IPS-NIHi7 (cell line): ENCODE results near the gene PERCC1.
"Not testable (repeated sequence)": the region's sequence is repeated elsewhere in the genome, so short reads cannot be mapped to it uniquely, and the experiment has no call there.

ENCODE experiments used
- DNase-seq: peaks from one replicate; pipeline ENCODE4 v3.0.0; 2012; ENCODE audit warnings: mixed read lengths; ENCODE audit errors: extremely low spot score

The PERCC1 gene

DNA sequence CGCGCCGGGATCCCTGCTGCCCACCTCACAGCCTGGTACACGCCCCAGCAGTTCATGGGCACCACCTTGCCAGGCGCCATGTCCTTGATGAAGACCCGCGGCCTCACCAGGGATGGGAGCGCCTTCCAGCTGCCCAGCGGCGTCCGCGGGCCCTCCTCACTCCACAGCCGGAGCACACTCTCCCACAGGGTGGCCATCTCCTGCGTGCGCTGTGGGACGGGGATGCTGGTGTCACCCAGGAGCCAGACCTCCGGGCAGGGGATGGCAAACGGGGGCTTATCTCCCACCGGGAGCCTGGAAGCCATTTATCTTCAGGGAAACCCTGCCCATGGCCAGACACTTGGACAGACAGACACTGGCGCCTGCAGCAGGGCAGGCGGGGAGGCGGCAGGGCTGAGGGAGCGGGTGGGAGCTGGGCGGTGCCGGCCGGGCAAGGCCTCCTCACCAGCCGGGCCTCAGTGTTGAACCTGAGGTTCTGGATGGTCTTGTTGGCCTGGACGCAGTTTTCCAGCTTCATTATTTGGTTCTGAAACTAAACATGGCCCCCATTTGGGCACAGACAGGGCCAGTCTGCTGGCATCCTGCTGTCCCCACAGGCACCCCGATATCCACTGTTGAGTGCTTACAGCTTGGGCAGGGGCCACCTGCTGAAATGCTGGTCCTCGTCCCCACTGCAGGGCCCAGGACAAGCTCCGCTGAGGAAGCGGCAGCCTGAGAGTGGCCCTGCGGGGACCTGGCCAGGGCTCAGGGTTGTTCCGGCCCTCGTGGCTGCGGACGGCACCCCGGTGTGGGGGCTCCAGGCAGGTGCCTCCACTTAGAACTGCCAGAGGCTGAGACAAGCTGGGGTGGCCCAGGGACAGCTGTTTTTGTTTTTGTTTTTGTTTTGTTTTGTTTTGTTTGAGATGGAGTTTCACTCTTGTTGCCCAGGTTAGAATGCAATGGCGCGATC is 4.0 kb downstream of the PERCC1 start:
- DNase-seq = no peak

GRCh38 chr16:1435921-1436697 is 5.2 kb downstream of the PERCC1 start:
- DNase-seq = peak; percentile 53

GRCh38 chr16:1436731-1437355 is 6.0 kb downstream of the PERCC1 start:
- DNase-seq = no peak

DNA sequence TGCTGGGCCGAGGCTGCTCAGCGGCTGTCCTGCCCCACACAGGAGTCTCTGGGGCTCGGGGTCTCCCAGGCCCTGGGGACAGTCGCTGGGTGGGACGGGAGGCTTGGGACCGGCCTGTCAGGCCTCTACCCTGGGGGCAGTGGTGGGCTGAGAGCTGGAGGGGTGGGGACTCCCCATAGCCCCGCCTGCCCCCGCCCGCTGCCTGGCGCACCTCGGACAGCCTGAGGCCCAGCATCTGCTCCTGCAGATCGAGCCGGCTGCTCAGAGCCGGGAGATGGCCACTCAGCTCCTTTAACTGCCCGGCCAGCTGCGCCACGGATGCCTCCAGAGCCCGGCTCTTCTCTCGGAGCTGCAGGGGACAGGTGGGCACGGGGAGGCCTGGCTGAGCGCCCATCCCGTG is 6.7 kb downstream of the PERCC1 start:
- DNase-seq = no peak

DNA sequence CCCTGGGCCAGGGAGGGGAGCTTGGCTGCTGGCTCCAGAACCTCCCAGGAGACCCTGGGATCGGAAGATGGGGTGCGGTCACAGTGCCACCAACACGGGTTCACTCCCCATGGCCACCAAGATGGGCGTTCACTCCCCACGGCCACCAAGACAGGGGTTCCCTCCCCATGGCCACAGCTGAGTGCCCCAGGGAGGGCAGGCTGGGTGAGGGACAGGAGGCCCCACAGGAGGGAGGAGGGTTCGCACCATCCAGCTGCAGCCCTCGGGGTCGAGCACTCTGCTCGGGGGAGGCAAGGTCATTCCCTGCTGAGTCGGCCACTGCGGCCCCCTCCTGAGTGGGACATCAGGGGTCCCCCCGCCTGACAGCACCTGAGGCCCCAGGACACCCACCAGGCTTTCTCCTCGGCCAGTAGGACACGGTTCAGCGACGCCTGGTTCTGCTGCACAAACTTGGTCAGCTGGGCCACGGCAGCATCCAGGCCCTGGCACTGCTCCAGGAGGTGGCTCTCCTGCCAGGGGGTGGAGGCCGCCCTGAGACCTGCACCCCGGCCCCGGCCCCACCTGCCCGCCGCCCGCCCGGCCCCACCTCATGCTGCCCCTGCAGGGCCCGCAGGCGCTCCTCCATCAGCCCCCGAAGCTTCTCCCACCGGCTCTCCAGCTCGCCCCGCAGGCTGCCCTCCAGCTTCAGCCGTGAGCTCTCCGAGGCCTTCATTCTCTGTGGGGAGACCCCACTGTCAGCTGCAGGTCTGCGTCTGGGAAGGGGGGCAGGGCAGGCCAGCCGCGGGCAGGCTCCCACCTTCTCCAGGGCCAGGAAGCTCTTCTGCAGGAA is 7.6 kb downstream of the PERCC1 start:
- no peak for DNase-seq

- no peak for DNase-seq
Observed at GRCh38 chr16:1439058-1439698, 8.3 kb downstream of the PERCC1 start.

DNA sequence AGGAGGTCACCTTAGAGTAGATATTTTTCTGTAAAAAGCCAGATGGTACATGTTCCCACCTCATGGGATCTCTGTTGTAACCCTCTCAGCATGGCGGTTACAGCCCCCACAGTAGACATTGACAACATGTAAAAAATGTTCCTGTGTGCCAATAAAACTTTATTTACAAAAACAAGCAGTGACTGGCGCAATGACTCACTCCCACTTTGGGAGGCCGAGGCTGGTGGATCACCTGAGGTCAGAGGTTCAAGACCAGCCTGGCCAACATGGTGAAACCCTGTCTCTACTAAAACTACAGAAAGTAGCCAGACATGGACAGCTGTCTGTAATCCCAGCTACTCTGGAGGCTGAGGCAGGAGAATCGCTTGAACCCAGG is 8.8 kb downstream of the PERCC1 start:
- DNase-seq = not testable (repeated sequence)

GRCh38 chr16:1441391-1441829 is 10.5 kb downstream of the PERCC1 start:
- no peak for DNase-seq

DNA sequence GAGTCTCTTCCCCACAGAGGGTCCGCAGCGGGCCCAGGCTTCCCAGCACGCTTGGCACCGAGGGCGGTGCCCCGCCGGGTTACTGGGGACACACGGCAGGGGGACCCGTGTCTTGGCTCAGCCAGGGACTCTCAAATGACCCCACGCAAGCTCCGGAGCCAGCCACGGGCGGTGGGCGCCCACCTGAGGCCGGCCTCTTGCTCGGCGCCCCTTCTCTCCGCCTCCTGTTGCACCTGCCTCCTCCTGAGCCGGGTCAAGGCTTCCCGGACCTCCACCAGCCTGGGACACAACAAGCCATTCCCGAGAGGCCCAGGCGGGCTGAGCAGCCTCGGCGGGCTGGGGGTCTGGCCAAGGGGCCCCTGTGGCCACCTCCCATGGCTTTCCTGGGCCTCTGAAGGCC is 11.8 kb downstream of the PERCC1 start:
- no peak for DNase-seq

DNA sequence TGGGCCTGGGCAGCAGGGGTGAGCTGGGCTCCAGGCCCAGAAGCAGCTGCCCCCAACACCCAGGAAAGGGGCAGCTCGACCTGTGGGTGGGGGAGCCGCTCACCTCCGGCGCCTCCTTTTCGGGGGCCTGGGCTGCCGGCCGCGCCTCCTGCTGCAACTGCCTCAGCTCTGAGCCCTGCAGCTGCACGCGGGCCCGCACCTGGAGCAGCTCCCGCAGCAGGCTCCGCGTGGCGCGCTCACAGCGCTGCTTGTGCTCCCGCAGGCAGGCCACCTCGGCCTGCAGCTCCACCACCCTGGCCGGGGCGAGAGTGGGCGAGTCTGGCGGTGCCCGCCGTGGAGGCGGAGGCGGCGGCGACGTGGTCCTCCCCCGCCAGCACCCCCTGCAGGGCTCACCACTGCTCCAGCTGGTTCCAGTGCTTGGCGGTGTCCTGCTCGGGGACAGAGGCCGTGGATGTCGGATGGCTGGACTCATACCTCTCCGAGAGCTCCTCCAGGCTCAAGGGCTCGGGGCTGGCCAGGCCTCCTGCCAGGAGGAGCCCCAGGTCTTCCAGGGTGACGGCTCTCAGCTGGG is 12.6 kb downstream of the PERCC1 start:
- no peak for DNase-seq

DNA sequence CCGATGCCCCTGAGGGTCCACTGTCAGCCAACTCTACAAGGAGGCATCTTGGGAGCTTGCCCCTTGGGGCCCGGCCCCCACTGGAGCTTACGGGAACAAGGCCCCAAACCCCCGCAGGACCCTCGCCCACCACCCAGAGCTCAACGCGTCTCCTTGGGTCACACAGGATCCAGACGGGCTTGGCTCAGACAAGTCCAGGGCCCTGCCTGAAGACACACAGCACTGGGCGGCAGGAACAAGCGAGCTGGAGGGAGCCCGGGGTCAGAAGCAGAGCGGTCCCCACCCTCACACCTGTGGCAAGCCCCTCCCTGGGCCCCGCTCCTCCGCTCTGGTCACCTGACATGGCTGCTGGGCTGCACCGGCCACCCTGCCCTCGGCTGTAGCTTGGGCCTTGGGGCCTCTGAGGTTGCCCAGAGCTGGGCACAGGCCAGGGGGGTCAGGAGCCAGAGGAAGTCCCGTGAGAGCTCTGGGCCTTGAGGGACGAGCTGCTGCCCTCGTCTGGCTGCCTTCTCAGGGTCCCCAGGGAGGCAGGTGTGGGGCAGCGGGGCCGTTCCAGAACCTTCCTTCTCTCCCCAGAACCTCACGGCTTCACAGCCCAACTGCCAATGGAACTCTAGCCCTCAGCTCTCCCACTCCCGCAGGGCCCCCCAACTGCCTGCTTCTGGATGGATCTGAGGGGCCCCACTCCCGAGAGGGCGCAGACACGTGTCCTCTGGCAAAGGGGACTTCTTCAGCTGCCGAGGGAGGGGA is 13.3 kb downstream of the PERCC1 start, which contains the start of gene CCDC154:
TSS of gene CCDC154 (minus strand) at position 577 of the 750 bp plus-strand sequence. CDS start at position 343, 234 bp downstream.
- DNase-seq = no peak

DNA sequence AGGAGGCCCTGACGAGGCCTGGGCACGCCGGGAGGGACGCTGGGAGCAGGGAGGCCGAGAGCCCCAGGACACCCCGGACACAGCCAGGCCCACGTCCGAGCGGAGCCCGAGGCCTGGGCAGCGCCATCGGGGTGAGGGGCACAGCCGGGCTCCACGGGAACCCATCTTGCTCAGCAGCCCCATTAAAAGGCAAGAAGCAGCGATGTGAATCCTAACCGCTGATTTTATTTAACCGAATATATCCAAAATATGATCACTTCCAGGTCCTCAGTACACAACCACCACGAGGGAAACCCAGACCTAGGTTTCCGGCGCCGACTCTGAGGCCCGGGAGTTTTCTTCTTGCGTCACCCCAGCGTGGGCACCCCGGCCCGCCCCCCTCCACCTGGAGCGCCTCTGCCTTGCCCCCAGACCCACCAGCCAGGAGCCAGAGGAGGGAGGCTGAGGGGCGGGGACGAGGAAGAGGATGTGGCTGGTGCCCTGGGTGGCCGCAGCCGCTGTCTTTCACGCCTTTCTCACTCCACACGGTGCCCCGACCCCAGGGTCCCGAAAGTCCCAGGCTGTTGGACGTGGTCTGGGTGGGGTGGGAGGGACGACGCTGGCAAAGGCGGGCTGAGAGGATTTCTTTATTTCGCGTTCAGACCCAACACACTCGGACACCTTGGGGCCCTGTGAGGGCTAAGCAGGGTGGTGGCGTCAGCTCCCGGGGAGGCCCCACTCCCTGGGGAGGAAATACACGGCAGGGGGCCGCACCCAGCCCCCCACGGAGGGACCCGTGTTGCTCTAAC is 14.0 kb downstream of the PERCC1 start:
- DNase-seq = no peak

- DNase-seq = no peak
Observed at GRCh38 chr16:1445518-1446203, 14.8 kb downstream of the PERCC1 start.

- DNase-seq = no peak
Observed at GRCh38 chr16:1446296-1447080, 15.6 kb downstream of the PERCC1 start.

DNA sequence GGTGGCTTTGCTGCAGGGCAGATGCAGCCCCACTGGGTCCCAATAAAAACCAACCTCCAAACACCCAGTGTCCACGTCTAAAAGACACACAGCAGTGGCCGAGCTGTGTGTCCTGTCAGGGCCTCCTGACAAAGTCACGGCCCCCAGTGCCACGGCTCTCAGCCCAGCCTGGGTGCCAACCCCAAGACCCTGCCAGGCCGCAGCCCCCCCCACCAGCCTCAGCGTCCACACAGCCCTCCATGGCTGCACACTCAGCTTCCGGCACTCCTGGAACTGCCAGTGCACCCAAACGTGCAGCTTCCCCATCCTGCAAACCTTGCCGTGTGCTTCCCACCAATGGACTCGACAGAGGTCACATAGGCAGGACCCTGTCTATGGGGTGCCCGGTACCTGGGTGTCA is 17.1 kb downstream of the PERCC1 start:
- DNase-seq = no peak

DNA sequence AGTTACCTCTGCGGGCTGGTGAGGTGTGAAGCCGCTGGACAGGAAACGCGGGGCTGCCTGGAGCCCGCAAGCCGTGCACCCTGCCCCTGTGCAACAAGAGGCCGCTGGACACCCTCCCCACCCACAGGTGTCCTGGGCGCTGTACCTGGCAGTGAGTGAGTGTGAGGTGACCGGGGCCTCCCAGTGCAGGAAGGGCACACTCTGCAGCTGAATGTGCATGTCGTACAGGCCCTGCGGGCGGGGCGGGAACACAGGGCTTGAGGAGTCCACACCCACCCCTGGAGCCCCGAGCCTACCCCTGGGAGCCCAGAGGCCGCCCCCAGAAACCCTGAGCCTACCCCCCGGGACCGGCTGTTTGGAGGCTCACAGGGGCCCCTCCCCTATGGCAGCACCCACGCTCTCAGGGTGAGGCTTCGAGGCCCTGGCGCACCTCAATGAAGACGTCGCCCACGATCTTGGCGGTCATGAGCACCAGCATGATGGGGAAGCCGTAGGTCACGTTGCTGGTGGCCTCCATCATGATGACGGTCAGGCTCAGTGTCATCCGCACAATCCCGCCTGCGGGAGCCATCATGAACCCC is 17.7 kb downstream of the PERCC1 start:
- no peak for DNase-seq

DNA sequence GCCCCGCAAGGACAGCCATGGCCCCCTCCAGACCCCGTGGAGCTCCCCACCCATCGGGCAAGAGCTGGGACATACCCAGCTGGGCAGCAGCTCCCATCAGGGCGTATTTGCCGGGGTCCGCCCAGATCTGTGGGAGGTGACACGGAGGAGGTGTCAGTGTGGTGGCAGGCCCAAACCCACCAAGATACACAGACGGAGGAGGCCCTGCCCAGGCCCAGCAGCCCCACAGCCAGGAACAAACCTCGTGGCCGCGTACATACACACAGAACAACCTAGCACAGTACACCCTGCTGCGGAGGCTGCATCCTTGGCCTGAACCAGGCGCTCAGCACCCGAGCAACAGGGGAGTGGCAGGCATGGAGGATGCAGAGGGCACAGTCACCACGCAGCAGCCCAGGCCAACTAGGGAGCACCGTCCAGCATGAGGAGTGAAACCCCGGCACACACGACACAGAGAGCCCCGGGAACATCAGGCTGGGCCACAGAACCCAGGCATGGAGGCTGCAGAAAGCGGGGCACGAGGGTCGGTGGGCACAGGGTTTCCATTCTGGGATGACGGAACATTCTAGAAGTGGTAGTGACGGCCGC is 18.4 kb downstream of the PERCC1 start:
- no peak for DNase-seq
